H1 (cell line): ENCODE measurements around the gene CPSF4L. TPM values are rescaled to one million over a fixed set of nuclear protein-coding genes. Genes with fewer than 3 reads are reported as not detected.

Experiments used
- CTCF ChIA-PET: fragments of 300-600 bp; sonication (Branson Sonifier 250); formaldehyde crosslinking; loops from one replicate; lab custom pipeline; 2021; ENCODE audit not compliant: partially characterized antibody; lab: Charles Lee
- POLR2A ChIA-PET: fragments of 300-600 bp; sonication (Branson Sonifier 250); formaldehyde crosslinking; loops from one replicate; lab custom pipeline; 2021; ENCODE audit warnings: inconsistent platforms; ENCODE audit not compliant: partially characterized antibody; lab: Charles Lee
- DNase-seq, 2 experiments: peaks; one replicate each; pipeline versions ENCODE4 v3.0.0 to v3.0.0-alpha.2; 2010 to 2022; ENCODE audit warnings: low spot score in 2 of 2, low read depth in 1 of 2, mixed read lengths in 1 of 2
- FAIRE-seq: peaks from 2 replicates; lab custom pipeline; 2011; peaks lifted over from hg19 to GRCh38; lab: Jason Lieb, UNC
- H2AFZ ChIP-seq: 2 replicates; pipeline ENCODE4 v1.8.1; 2012; ENCODE audit warnings: low read length, inconsistent platforms
- H2AK5ac ChIP-seq: 2 replicates; pipeline ENCODE4 v1.6.1; 2013; ENCODE audit warnings: low read depth, low read length
- H2BK120ac ChIP-seq: replicated peaks from 2 replicates; pipeline ENCODE3; 2013; ENCODE audit warnings: low read depth, low read length, inconsistent platforms
- H2BK12ac ChIP-seq: 2 replicates; pipeline ENCODE4 v1.6.1; 2013; ENCODE audit warnings: low read depth, low read length
- H2BK15ac ChIP-seq: 2 replicates; pipeline ENCODE4 v1.6.1; 2013; ENCODE audit warnings: low read length
- H2BK20ac ChIP-seq: 2 replicates; pipeline ENCODE4 v1.6.1; 2013; ENCODE audit warnings: low read length
- H2BK5ac ChIP-seq: 2 replicates; pipeline ENCODE4 v1.6.1; 2013; ENCODE audit warnings: low read depth, low read length
- H3K14ac ChIP-seq: 2 replicates; pipeline ENCODE4 v1.6.1; 2013; ENCODE audit warnings: inconsistent platforms; ENCODE audit not compliant: insufficient read length
- H3K18ac ChIP-seq: 2 replicates; pipeline ENCODE4 v1.6.1; 2013; ENCODE audit warnings: low read length; ENCODE audit errors: extremely low read depth
- H3K23ac ChIP-seq: 2 replicates; pipeline ENCODE4 v1.6.1; 2013; ENCODE audit warnings: inconsistent platforms; ENCODE audit not compliant: insufficient read length
- H3K23me2 ChIP-seq: 2 replicates; pipeline ENCODE4 v1.6.1; 2013; ENCODE audit warnings: low read depth, low read length
- H3K27ac ChIP-seq: 2 replicates; pipeline ENCODE4 v1.6.1; 2011; ENCODE audit warnings: low read depth, low read length, inconsistent platforms
- H3K27me3 ChIP-seq, 4 experiments: replicated peaks in 1 of 4; 1 replicate in 1 of 4; 2 replicates in 3 of 4; pipeline versions ENCODE4 v1.6.1 to v1.8.1; 2011 to 2013; ENCODE audit warnings: low read length in 3 of 4, mild to moderate bottlenecking in 3 of 4, inconsistent platforms in 2 of 4, mixed read lengths in 2 of 4, moderate library complexity in 1 of 4; ENCODE audit not compliant: control insufficient read depth in 3 of 4, insufficient read depth in 3 of 4; ENCODE audit errors: extremely low read depth in 1 of 4
- H3K36me3 ChIP-seq, 4 experiments: 2 replicates each; pipeline versions ENCODE4 v1.6.1 to v1.8.1; 2011 to 2013; ENCODE audit warnings: mild to moderate bottlenecking in 4 of 4, low read length in 3 of 4, moderate library complexity in 2 of 4, control low read depth in 1 of 4, inconsistent platforms in 1 of 4; ENCODE audit not compliant: insufficient read depth in 4 of 4, control insufficient read depth in 2 of 4
- H3K4ac ChIP-seq: replicated peaks from 2 replicates; pipeline ENCODE3; 2013; ENCODE audit warnings: low read length, low read depth, mixed read lengths, inconsistent platforms; ENCODE audit not compliant: insufficient read length
- H3K4me1 ChIP-seq, 4 experiments: replicated peaks in 1 of 4; 1 replicate in 1 of 4; 2 replicates in 3 of 4; pipeline versions ENCODE4 v1.6.1 to v1.8.1; 2011 to 2013; ENCODE audit warnings: low read length in 3 of 4, inconsistent platforms in 2 of 4, mixed read lengths in 1 of 4; ENCODE audit not compliant: insufficient read depth in 4 of 4, control insufficient read depth in 3 of 4
- H3K4me2 ChIP-seq, 2 experiments: 2 replicates each; pipeline versions ENCODE4 v1.6.1 to v1.8.1; 2011 to 2013; ENCODE audit warnings: low read depth in 2 of 2, low read length in 2 of 2, control low read depth in 1 of 2, inconsistent platforms in 1 of 2, mild to moderate bottlenecking in 1 of 2; ENCODE audit not compliant: insufficient read depth in 1 of 2
- H3K4me3 ChIP-seq, 4 experiments: fragments of 200-600, 300-600 bp in 1 of 4; sonication (generic), shearing (Covaris generic), sonication (Bioruptor Twin) in 1 of 4; 2 replicates each; pipeline versions ENCODE4 v1.5.1 to v1.8.1; 2011 to 2016; ENCODE audit warnings: low read length in 4 of 4, low read depth in 3 of 4, control low read depth in 2 of 4, inconsistent platforms in 2 of 4, mild to moderate bottlenecking in 2 of 4, mixed read lengths in 1 of 4, moderate library complexity in 1 of 4; ENCODE audit not compliant: insufficient read depth in 2 of 4; ENCODE audit errors: extremely low read depth in 1 of 4
- H3K56ac ChIP-seq: replicated peaks from 2 replicates; pipeline ENCODE3; 2013; ENCODE audit warnings: low read depth, mild to moderate bottlenecking, mixed read lengths, low read length, inconsistent platforms; ENCODE audit not compliant: insufficient read length
- H3K79me1 ChIP-seq: 2 replicates; pipeline ENCODE4 v1.6.1; 2013; ENCODE audit warnings: low read depth, low read length, control low read depth
- H3K79me2 ChIP-seq, 2 experiments: 2 replicates each; pipeline versions ENCODE4 v1.6.1 to v1.8.1; 2012 to 2013; ENCODE audit warnings: low read length in 2 of 2, mild to moderate bottlenecking in 2 of 2, inconsistent platforms in 1 of 2; ENCODE audit not compliant: insufficient read depth in 2 of 2, control insufficient read depth in 1 of 2
- H3K9ac ChIP-seq, 4 experiments: replicated peaks in 1 of 4; 1 replicate in 1 of 4; 2 replicates in 3 of 4; pipeline versions ENCODE4 v1.6.1 to v1.8.1; 2011 to 2013; ENCODE audit warnings: low read depth in 3 of 4, low read length in 3 of 4, control low read depth in 2 of 4, mild to moderate bottlenecking in 2 of 4, moderate library complexity in 2 of 4, inconsistent platforms in 1 of 4; ENCODE audit errors: extremely low read depth in 1 of 4
- H3K9me3 ChIP-seq, 2 experiments: 2 replicates each; pipeline versions ENCODE4 v1.6.1 to v1.8.1; 2012 to 2013; ENCODE audit warnings: mild to moderate bottlenecking in 2 of 2, moderate library complexity in 2 of 2, control low read depth in 1 of 2, inconsistent platforms in 1 of 2, low read depth in 1 of 2, low read length in 1 of 2, mixed read lengths in 1 of 2; ENCODE audit not compliant: insufficient read depth in 2 of 2
- H4K20me1 ChIP-seq, 2 experiments: replicated peaks in 1 of 2; 2 replicates each; pipeline versions ENCODE3 to v1.8.1; 2011 to 2013; ENCODE audit warnings: inconsistent platforms in 2 of 2, low read length in 2 of 2, mild to moderate bottlenecking in 1 of 2; ENCODE audit not compliant: insufficient read depth in 2 of 2, control insufficient read depth in 1 of 2
- H4K5ac ChIP-seq: 2 replicates; pipeline ENCODE4 v1.6.1; 2013; ENCODE audit warnings: low read length, low read depth, mixed read lengths, inconsistent platforms; ENCODE audit not compliant: insufficient read length
- H4K8ac ChIP-seq: 2 replicates; pipeline ENCODE4 v1.8.0; 2013; ENCODE audit warnings: mild to moderate bottlenecking, moderate library complexity, low read length, inconsistent platforms; ENCODE audit not compliant: insufficient read depth; ENCODE audit errors: extremely low read depth
- H4K91ac ChIP-seq: replicated peaks from 2 replicates; pipeline ENCODE3; 2013; ENCODE audit warnings: low read length, mixed read lengths, inconsistent platforms; ENCODE audit not compliant: insufficient read length
- ATF3 ChIP-seq: IDR thresholded peaks from 2 replicates; pipeline ENCODE4 v1.6.1; 2011; ENCODE audit warnings: low read depth, mild to moderate bottlenecking, low read length; ENCODE audit not compliant: insufficient read depth
- BACH1 ChIP-seq: IDR thresholded peaks from 2 replicates; pipeline ENCODE4 v1.6.1; 2012; ENCODE audit warnings: low read length, improper control_type of control experiment
- BCL11A ChIP-seq, 2 experiments: IDR thresholded peaks; one replicate each; pipeline ENCODE4 v1.6.1; 2011; ENCODE audit warnings: low read depth in 2 of 2, low read length in 2 of 2, mild to moderate bottlenecking in 2 of 2
- CHD2 ChIP-seq: IDR thresholded peaks from 2 replicates; pipeline ENCODE4 v1.6.1; 2012; ENCODE audit warnings: low read length, improper control_type of control experiment
- HDAC6 ChIP-seq: IDR thresholded peaks from one replicate; pipeline ENCODE4 v1.7.1; 2012; ENCODE audit warnings: low read depth, mild to moderate bottlenecking, inconsistent platforms, low read length, moderate library complexity
- KDM5A ChIP-seq: fragments of 200-600 bp; IDR thresholded peaks from 2 replicates; pipeline ENCODE4 v1.7.1; 2012; ENCODE audit warnings: mild to moderate bottlenecking, low read length, inconsistent platforms, mixed read lengths
- MAX ChIP-seq: IDR thresholded peaks from 2 replicates; pipeline ENCODE4 v1.6.1; 2012; ENCODE audit warnings: inconsistent platforms
- NANOG ChIP-seq: IDR thresholded peaks from 2 replicates; pipeline ENCODE4 v1.6.1; 2011; ENCODE audit warnings: low read length, low read depth, mild to moderate bottlenecking, inconsistent platforms; ENCODE audit not compliant: insufficient read depth, poor library complexity, severe bottlenecking
- POLR2AphosphoS5 ChIP-seq: IDR thresholded peaks from 2 replicates; pipeline ENCODE4 v1.6.1; 2011; ENCODE audit warnings: low read depth, low read length
- SIRT6 ChIP-seq: IDR thresholded peaks from one replicate; pipeline ENCODE4 v1.7.1; 2012; ENCODE audit warnings: low read length, inconsistent platforms
- TCF12 ChIP-seq: IDR thresholded peaks from 2 replicates; pipeline ENCODE4 v1.6.1; 2011; ENCODE audit warnings: low read depth, mild to moderate bottlenecking, low read length
- TEAD4 ChIP-seq: IDR thresholded peaks from 2 replicates; pipeline ENCODE4 v1.6.1; 2012; ENCODE audit warnings: low read depth, low read length, inconsistent platforms, mixed read lengths
- ZNF274 ChIP-seq: IDR thresholded peaks from 2 replicates; pipeline ENCODE4 v1.7.0; 2012; ENCODE audit warnings: low read length, borderline replicate concordance; ENCODE audit errors: extremely low read depth
- WGBS, 2 experiments: shearing (Covaris generic) in 1 of 2; methylation state at CpG; one replicate each; pipeline versions ENCODE4 v1.1.6 to v1.1.7; 2013 to 2015; ENCODE audit warnings: low lambda C conversion rate in 2 of 2, mixed read lengths in 2 of 2, inconsistent platforms in 1 of 2, low coverage in 1 of 2, missing lambda C conversion rate in 1 of 2; ENCODE audit not compliant: insufficient replicate concordance in 2 of 2, insufficient coverage in 1 of 2, insufficient read length in 1 of 2; ENCODE audit errors: extremely low coverage in 1 of 2, missing lambda C conversion rate in 1 of 2; 5-methylcytosine and 5-hydroxymethylcytosine counted together
- polyA plus RNA-seq, 7 experiments: library from polyadenylated mRNA; depleted of rRNA in 3 of 7; stranded (reverse) in 5 of 7; unstranded in 2 of 7; fragments of >200 nt in 5 of 7; fragments of 200-250 nt in 2 of 7; gene quantifications; 1 replicate in 5 of 7; 2 replicates in 1 of 7; 4 replicates in 1 of 7; pipeline versions ENCODE4 v1.2.1 to v1.2.3, GENCODE V29; 2011 to 2013; ENCODE audit warnings: missing spikeins in 2 of 7, mixed read lengths in 2 of 7
- total RNA-seq: library from RNA; stranded (reverse); fragmentation: NEBNext Ultra II Directional; extraction: Animal tissue kit (Norgen Biotek cat#: 25700); gene quantifications from 2 replicates; pipeline ENCODE4 v1.2.1, GENCODE V29; 2021

CPSF4L gene
- total and polyA plus RNA-seq, 2 of the 8 experiments (the other 6 are each of a cell fraction or from before 2014, with no cell fraction given), result not detected

GRCh38 chr17:73291260-73291801, 29.7 kb upstream of the CPSF4L start:
- 78% methylated on average over 8 of the region's 8 CpGs; no CpG with 5 or more reads in 1 of the 2 experiments for WGBS, 2 experiments
- Histone ChIP-seq H3K27ac (no peak overlapping the region), H4K8ac (peak overlapping the region; percentile 78), H3K14ac (no peak overlapping the region), H2BK5ac (no peak overlapping the region), H3K56ac (no peak overlapping the region), H2AK5ac (no peak overlapping the region), H4K20me1 (peaks cover 4% of the 10 kb centered on the region in 2 experiments), H2BK12ac (no peak overlapping the region; the same call in 1 of the 2 replicates), H4K5ac (no peak overlapping the region), H3K23ac (no peak overlapping the region), H2BK15ac (no peak overlapping the region), H3K9me3 (no peaks in the 10 kb centered on the region), H3K79me1 (peaks cover 14% of the 10 kb centered on the region), H4K91ac (no peak overlapping the region), H3K4me2 (no peak overlapping the region), H3K36me3 (no peaks in the 10 kb centered on the region), H3K9ac (no peak overlapping the region), H2AFZ (no peak overlapping the region), H3K27me3 (no peaks in the 10 kb centered on the region), H3K23me2 (no peaks in the 10 kb centered on the region; the same call in 1 of the 2 replicates), H3K4me1 (peaks cover 0 to 6% (median 0%) of the 10 kb centered on the region in 4 experiments; a peak in 3 of 7 replicates), H3K4me3 (no peak overlapping the region), H3K18ac (no peak overlapping the region; the same call in 1 of the 2 replicates), H3K79me2 (peaks cover 0 to 4% of the 10 kb centered on the region in 2 experiments; a peak in 1 of 4 replicates), H3K4ac (no peak overlapping the region), H2BK20ac (no peak overlapping the region), H2BK120ac (no peak overlapping the region)
- CTCF ChIA-PET, result interaction anchor here (0.5 to 2.4 kb wide), 12 partner anchors 9 to 183 kb away, joined by 3 to 6 read pairs (median 3); no protein-coding TSS in a partner anchor
- DNase-seq (no peak), FAIRE-seq (no peak)
- POLR2A ChIA-PET, result interaction anchor here (0.5 kb wide), 1 partner anchor 77 kb away, joined by 3 read pairs; no protein-coding TSS in a partner anchor
- TF ChIP-seq TCF12 (no peak), ATF3 (no peak), POLR2AphosphoS5 (no peak), BACH1 (no peak), SIRT6 (no peak), KDM5A (no peak), TEAD4 (no peak), ZNF274 (no peak), BCL11A (IDR thresholded peaks at IDR 0.05; ENCODE audit: low read depth in 2 of 2, low read length in 2 of 2) (no peak), NANOG (no peak), CHD2 (no peak), HDAC6 (no peak), MAX (no peak)
